Measurements from ENCODE around the gene HPSE2. TPM values are rescaled to one million over a fixed set of nuclear protein-coding genes. Genes with fewer than 3 reads are reported as not detected.

The HPSE2 gene
- total RNA-seq, 2 experiments from 2014 or later = not detected

- Histone ChIP-seq H3K27ac (ENCODE audit: low read depth in 1 of 2, low read length in 2 of 2) (no peak overlapping the region), H3K9me3 (ENCODE audit: control insufficient read depth in 1 of 2, insufficient read depth in 1 of 2, low read length in 2 of 2) (no peaks in the 10 kb centered on the region), H3K27me3 (ENCODE audit: control insufficient read depth in 1 of 2, insufficient read depth in 2 of 2, low read length in 2 of 2) (no peaks in the 10 kb centered on the region), H3K4me3 (ENCODE audit: low read length) (no peak overlapping the region), H3K36me3 (ENCODE audit: insufficient read depth, low read length) (no peaks in the 10 kb centered on the region), H3K4me1 (ENCODE audit: insufficient read depth, low read length) (no peaks in the 10 kb centered on the region)
- Mint-ChIP-seq H3K4me1 (ENCODE audit: low read depth) (no peaks in the 10 kb centered on the region), H3K27ac (no peak overlapping the region), H3K27me3 (no peaks in the 10 kb centered on the region), H3K9me3 (no peaks in the 10 kb centered on the region), H3K4me3 (no peak overlapping the region), H3K36me3 (ENCODE audit: low read depth) (no peaks in the 10 kb centered on the region)
- POLR2A ChIA-PET = no interaction called here
- intact Hi-C loops (cut with DNase I, micrococcal nuclease) = no loop called here
- ATAC-seq (ENCODE audit: poor library complexity) (no peak), DNase-seq (no peak)
- no peak for TF ChIP-seq CTCF (IDR thresholded peaks at IDR 0.05)
- CTCF ChIA-PET = no interaction called here
Measured at GRCh38 chr10:98846787-98847186, 388.9 kb downstream of the HPSE2 start.

- Mint-ChIP-seq H3K4me3 (no peak overlapping the region), H3K9me3 (peaks cover 3% of the 10 kb centered on the region), H3K27me3 (no peaks in the 10 kb centered on the region), H3K36me3 (ENCODE audit: low read depth) (no peaks in the 10 kb centered on the region), H3K4me1 (ENCODE audit: low read depth) (no peaks in the 10 kb centered on the region), H3K27ac (no peak overlapping the region)
- no peaks in the 10 kb centered on the region for H3K9me3 ChIP-seq (ENCODE audit: control insufficient read depth in 1 of 2, insufficient read depth in 1 of 2, low read length in 2 of 2)
- POLR2A ChIA-PET = no interaction called here
- DNase-seq = no peak
- CTCF ChIA-PET = no interaction called here
- H3K36me3 ChIP-seq (ENCODE audit: insufficient read depth, low read length) = no peaks in the 10 kb centered on the region
- no peak overlapping the region for H3K27ac ChIP-seq (ENCODE audit: low read depth in 1 of 2, low read length in 2 of 2)
- H3K4me1 ChIP-seq (ENCODE audit: insufficient read depth, low read length) = no peaks in the 10 kb centered on the region
- intact Hi-C loops (cut with DNase I, micrococcal nuclease) = no loop called here
- no peak overlapping the region for H3K4me3 ChIP-seq (ENCODE audit: low read length)
- ATAC-seq (ENCODE audit: poor library complexity) = no peak
- H3K27me3 ChIP-seq (ENCODE audit: control insufficient read depth in 1 of 2, insufficient read depth in 2 of 2, low read length in 2 of 2) = no peaks in the 10 kb centered on the region
- no peak for TF ChIP-seq CTCF (IDR thresholded peaks at IDR 0.05)
Measured at GRCh38 chr10:98833542-98833941, 402.1 kb downstream of the HPSE2 start.

GRCh38 chr10:98832738-98833137, 402.9 kb downstream of the HPSE2 start:
- TF ChIP-seq CTCF (IDR thresholded peaks at IDR 0.05) = no peak
- Histone ChIP-seq H3K9me3 (ENCODE audit: control insufficient read depth in 1 of 2, insufficient read depth in 1 of 2, low read length in 2 of 2) (no peaks in the 10 kb centered on the region), H3K27me3 (ENCODE audit: control insufficient read depth in 1 of 2, insufficient read depth in 2 of 2, low read length in 2 of 2) (no peaks in the 10 kb centered on the region), H3K27ac (ENCODE audit: low read depth in 1 of 2, low read length in 2 of 2) (no peak overlapping the region), H3K4me1 (ENCODE audit: insufficient read depth, low read length) (no peaks in the 10 kb centered on the region), H3K36me3 (ENCODE audit: insufficient read depth, low read length) (no peaks in the 10 kb centered on the region), H3K4me3 (ENCODE audit: low read length) (no peak overlapping the region)
- ChIA-PET POLR2A (no interaction called here), CTCF (no interaction called here)
- H3K27me3 Mint-ChIP-seq = no peaks in the 10 kb centered on the region
- DNase-seq (no peak), ATAC-seq (ENCODE audit: poor library complexity) (no peak)
- H3K27ac Mint-ChIP-seq = no peak overlapping the region
- no peaks in the 10 kb centered on the region for H3K4me1 Mint-ChIP-seq (ENCODE audit: low read depth)
- H3K36me3 Mint-ChIP-seq (ENCODE audit: low read depth) = no peaks in the 10 kb centered on the region
- no peak overlapping the region for H3K4me3 Mint-ChIP-seq
- intact Hi-C loops (cut with DNase I, micrococcal nuclease) = no loop called here
- peaks cover 3% of the 10 kb centered on the region for H3K9me3 Mint-ChIP-seq

Measured in CD4-positive, alpha-beta T cell (primary cell).